ENCODE measurements around the gene ATP10D. TPM values are rescaled to one million over a fixed set of nuclear protein-coding genes. Genes with fewer than 3 reads are reported as not detected.

The ATP10D gene
- 11.6 TPM for total RNA-seq
- long read RNA-seq, full-length matches to known transcripts: 2 of 8 reads
- long read RNA-seq, partial matches to known transcripts: 5 of 8 reads
- long read RNA-seq, other reads (novel, unspliced or antisense): 1 of 8 reads

- intact Hi-C loops (cut with DNase I): no loop called here
- DNase-seq (ENCODE audit: low spot score): peak; percentile 99
Observed at GRCh38 chr4:47485047-47485692, at the start of gene ATP10D. Gene ATP10D (plus strand): TSS chr4:47485275. CDS start chr4:47512541, 27,266 bp downstream.

DNA sequence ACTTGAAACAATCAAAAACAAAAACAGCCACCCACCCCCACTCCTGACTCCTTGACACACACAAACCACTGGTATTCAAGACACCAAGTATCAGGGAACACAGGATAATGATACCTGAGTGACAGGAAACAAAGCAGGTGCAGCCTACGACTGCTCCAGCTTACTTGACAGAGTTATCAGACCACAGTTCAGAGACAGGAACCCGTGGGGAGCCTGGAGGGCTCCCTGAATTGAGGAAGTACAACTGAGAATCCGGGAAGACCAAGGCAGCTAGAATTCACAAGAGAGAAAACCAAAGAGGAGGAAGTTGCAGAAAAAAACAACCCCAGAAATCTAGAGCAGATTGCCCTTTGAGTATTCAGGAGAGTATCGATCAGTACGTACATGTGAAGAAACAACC, 42.1 kb upstream of the ATP10D start:
- intact Hi-C loops (cut with DNase I): no loop called here
- DNase-seq (ENCODE audit: low spot score): no peak

DNA sequence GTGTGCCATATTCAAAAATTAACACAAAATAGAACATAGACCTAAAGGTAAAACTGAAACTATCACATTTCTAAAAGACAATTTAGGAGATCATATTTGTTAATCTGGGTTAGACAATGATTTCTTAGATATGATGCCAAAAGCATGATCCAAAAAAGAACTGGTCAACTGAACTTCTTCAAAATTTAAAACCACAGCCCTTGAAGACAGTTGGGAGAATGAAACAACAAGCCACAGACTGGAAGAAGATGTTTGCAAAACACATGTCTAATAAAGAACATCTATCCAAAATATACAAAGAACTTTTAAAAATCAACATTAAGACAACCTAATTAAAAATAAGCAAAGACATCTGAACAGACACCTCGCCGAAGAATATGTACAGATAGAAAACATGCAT, 41.0 kb upstream of the ATP10D start:
- DNase-seq (ENCODE audit: low spot score): no peak
- intact Hi-C loops (cut with DNase I): no loop called here

- no peak for DNase-seq (ENCODE audit: low spot score)
- intact Hi-C loops (cut with DNase I): no loop called here
Observed at GRCh38 chr4:47451657-47452056, 33.4 kb upstream of the ATP10D start.

- DNase-seq (ENCODE audit: low spot score): no peak
- intact Hi-C loops (cut with DNase I): loop anchor here (2.0 to 10.0 kb wide), 2 partner anchors 102 to 452 kb away; partner anchors contain the start of gene NFXL1
Observed at GRCh38 chr4:47462799-47463234, 22.3 kb upstream of the ATP10D start.

DNA sequence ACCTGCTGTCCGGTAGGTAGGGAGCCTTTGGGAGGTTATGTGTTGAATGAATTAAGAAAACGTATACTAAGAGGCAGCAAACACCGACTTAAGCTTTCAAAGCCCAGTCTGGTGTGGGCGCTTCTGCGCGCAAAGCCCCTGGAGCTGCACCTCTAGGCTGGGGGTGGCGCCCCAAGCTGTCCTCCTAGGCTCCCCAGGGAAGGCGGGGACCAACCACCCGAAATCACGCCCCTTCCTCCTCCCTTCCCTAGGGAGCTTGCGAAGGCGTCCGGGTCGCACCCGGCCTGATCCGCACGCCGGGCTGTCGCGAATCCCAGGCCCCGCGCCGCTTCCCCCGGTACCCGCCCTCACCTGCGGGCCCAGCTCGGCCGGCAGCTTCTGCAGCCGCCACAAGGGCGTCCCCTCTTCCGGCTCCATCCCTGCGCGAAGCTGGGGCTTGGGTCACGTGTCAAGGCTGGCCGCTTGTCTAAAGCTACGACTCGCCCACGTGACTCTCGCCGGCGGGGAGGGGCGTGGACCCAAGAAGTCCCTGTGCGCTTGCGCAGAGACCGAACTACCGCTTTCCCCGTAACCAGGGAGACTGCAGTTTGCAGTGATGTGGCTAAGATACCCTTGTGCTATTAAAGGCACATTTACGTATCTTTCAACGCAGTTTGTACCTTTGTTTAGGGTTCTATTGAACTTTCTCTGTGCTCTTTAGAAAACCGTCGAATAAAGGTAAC, 21.7 kb upstream of the ATP10D start, which contains the start of gene COMMD8:
COMMD8 (minus strand) TSS at position 468 of the 722 bp plus-strand sequence; CDS start at position 417, 51 bp downstream.
- intact Hi-C loops (cut with DNase I): loop anchor here (2.0 to 10.0 kb wide), 2 partner anchors 101 to 451 kb away; partner anchors contain the start of gene NFXL1
- DNase-seq (ENCODE audit: low spot score): peak; percentile 99

DNA sequence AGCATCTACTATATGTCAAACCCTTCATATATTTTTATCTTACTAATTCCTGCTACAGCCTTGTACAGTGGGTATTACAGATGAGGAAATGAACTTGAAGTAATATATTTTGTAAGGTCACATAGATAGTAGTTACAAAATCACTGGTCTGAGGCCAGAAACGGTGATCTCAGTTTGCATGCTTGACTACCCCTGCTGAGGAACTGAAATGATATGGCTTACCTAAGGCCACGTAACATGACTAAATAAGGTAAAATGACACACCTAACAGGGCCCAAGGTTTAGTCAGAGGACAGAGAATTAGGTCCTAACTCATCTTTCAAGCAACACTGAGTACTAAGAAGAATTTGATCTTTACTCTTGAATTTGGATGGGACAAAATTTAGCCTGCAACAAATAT, 20.1 kb upstream of the ATP10D start:
- DNase-seq (ENCODE audit: low spot score): no peak
- intact Hi-C loops (cut with DNase I): loop anchor here (10.0 kb wide), 1 partner anchor 450 kb away; the partner anchor contains the start of gene NFXL1

DNA sequence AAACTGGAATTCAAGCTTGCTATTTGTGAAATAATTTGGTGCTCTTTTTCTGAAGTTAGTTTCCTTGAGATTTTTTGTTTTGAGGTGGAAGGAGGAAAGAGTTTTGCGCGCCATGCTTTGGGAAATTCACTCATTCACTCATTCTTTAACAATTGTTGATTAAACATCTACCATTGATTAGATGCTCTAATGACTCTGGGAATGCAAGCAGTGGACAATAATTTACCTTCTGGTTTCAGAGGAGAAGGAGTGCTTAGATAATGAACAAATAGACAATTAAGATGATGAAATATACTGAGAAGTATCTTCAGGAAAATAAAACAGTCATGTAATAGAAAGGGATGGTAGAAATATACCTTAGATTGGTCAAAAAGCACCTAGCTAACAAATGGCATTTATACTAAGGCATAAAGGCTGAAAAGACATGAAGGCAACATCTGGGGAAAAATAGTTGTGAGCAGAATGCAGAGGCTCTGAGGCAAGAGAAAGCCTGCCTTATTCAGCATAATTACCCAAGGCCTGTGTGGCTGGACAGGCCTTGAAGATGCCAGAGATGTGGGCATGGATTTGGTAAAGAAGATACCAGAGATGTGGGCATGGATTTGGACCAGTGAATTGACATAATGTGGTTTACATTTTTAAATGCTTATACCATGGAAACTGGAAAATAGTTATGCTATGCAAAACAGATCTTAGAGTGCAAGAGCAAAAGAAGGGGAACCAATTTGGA, 18.9 kb upstream of the ATP10D start:
- intact Hi-C loops (cut with DNase I): loop anchor here (10.0 kb wide), 1 partner anchor 449 kb away; the partner anchor contains the start of gene NFXL1
- DNase-seq (ENCODE audit: low spot score): no peak

GRCh38 chr4:47468706-47469365, 16.2 kb upstream of the ATP10D start:
- no peak for DNase-seq (ENCODE audit: low spot score)
- intact Hi-C loops (cut with DNase I): loop anchor here (10.0 kb wide), 1 partner anchor 446 kb away; the partner anchor contains the start of gene NFXL1

- intact Hi-C loops (cut with DNase I): loop anchor here (10.0 kb wide), 1 partner anchor 445 kb away; the partner anchor contains the start of gene NFXL1
- no peak for DNase-seq (ENCODE audit: low spot score)
Observed at GRCh38 chr4:47469951-47470350, 15.1 kb upstream of the ATP10D start.

GRCh38 chr4:47471064-47471463, 14.0 kb upstream of the ATP10D start:
- no peak for DNase-seq (ENCODE audit: low spot score)
- intact Hi-C loops (cut with DNase I): no loop called here

DNA sequence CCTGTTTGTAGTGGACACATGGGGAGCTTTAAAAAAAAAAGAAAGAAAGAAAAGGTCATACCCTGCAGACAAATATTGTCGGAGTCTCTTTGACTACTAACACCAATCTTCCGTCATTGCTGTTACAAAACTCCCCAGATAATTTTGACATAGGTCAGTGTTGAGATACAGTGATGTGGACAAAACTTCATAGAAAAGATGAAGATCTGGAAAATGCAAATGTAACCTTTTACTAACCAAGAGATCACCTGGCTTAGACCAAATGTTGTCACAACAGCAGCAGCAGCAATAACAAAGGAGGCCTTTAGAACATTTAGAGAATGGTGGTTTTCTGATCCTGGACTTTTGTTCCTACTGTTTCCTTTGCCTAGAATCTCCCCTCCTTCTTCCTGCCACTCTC, 13.5 kb upstream of the ATP10D start:
- intact Hi-C loops (cut with DNase I): no loop called here
- DNase-seq (ENCODE audit: low spot score): no peak

- intact Hi-C loops (cut with DNase I): no loop called here
- DNase-seq (ENCODE audit: low spot score): no peak
Observed at GRCh38 chr4:47473141-47473750, 11.8 kb upstream of the ATP10D start.

DNA sequence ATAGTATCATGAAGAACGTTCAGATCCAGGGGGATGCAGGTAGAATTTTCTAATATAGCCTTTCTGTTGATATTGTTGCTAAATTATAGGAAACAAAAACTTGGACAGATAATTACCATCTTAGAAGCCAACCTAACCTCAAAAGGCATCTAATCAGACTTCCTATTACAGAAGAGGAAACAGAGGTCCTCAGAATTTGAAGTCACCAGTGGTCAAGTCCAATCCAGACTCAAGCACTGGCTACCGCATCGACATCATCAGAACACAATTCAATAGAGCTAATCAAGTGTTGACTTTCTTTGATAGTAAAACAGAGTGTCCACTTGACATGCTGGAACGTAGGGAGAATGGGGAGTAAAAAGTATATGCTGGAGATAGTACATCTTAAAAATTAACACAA, 10.3 kb upstream of the ATP10D start:
- intact Hi-C loops (cut with DNase I): no loop called here
- no peak for DNase-seq (ENCODE audit: low spot score)

DNA sequence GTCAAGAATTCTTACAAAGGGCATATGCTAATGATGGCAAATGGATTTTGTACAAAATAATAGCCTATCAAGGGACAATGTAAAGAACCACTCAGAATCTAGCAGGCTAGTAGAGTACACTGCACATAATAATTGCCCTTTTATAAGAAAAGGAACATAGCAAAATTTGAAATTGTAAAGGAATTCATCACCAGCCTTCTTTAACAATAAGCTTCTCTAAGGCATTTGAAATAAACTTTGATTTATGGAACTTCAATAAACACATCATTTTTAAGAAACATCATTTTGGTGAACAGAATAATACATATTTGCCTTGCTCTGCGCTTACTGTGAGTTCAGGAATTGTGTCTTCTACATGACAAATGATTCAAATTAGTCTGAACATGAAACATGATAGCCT, 9.7 kb upstream of the ATP10D start:
- intact Hi-C loops (cut with DNase I): no loop called here
- DNase-seq (ENCODE audit: low spot score): no peak

DNA sequence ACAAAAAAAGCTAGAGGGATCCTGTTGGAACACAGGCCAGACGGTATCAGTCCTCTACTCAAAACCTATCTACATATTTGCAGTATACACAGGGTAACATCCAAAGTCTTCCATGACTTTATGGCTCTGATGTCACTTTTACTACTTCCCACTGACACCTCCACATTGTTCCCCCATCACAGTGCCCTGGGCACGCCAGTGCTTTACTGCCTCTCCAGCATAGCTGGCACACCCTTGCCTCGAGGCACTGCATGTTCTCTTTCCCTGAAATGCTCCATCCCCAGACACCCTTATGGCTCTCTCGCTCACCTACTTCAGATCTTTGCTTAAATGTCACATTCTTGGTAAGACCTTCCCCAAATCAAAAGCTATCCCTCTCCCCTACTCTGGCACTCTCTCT, 6.3 kb upstream of the ATP10D start:
- DNase-seq (ENCODE audit: low spot score): no peak
- intact Hi-C loops (cut with DNase I): no loop called here

DNA sequence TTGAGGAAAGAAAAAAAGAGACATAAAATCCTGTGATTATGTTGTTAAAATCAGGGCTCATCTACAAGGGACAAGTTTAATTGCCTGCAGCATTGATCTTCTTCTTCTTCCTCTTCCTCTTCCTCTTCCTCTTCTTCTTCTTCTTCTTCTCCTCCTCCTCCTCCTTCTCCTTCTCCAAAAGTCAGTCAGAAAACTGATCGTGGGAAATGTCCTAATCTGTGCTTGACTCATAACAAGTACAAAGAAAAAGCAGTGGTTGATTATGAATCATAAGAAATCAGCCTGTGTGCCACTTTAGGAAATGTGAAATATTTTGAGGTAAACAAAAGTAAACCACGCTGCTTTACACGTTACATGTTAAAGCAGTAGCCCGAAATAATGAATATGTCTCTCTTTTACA, 2.7 kb upstream of the ATP10D start:
- intact Hi-C loops (cut with DNase I): no loop called here
- DNase-seq (ENCODE audit: low spot score): no peak

GRCh38 chr4:47483745-47484144, 1.3 kb upstream of the ATP10D start:
- DNase-seq (ENCODE audit: low spot score): no peak
- intact Hi-C loops (cut with DNase I): no loop called here

- no peak for DNase-seq (ENCODE audit: low spot score)
- intact Hi-C loops (cut with DNase I): no loop called here
Observed at GRCh38 chr4:47484168-47484567, 907 bp upstream of the ATP10D start.

All from cardiac septum (tissue), 1 donor.